HG03378 (cell line): ENCODE data around the gene WWTR1.

Experiments used
- ATAC-seq: cut with Tn5 transposase; IDR thresholded peaks from one replicate; pipeline ENCODE4 v1.9.1; 2021; ENCODE audit warnings: mild to moderate bottlenecking, moderate library complexity; ENCODE audit not compliant: unreplicated experiment

WWTR1 gene

DNA sequence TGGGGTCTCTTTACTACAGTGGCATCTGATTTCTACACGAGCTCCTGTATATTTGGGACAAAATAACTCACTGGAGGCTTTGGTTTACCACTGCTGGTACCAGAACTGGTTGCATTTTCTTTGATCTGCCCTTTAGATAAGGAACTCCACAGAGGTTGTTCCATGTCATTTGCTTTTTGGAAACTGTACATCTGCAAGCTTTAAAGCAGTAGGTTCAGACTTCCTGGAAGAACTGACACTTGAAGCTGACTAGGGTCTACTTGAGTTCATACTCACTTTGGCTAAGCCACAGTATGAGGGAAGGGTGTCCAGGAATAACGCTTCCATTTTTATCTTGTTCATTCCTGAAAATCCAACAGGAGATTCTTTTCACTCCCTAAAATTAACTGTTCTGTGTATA is 86.4 kb downstream of the WWTR1 start:
- ATAC-seq, result no peak

- no peak for ATAC-seq
Observed at GRCh38 chr3:149570016-149570415, 87.8 kb downstream of the WWTR1 start.

DNA sequence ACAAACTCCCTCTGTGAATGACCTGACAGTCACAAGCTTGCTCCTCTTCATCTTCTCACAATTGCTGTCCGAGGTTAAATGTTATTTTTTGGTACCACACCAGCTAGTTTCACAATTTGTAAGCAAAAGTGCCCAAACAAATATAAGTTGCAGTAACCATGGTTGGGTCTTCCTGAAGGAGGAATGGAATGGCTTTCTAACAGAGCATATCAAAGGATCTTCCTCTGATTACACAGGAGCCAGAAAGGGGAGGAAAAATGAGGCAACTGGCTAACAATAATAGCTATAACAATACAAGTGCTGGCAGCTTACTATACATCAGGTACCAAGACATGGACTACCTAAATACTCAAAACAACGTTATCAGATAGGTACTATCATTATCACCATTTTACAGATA is 90.4 kb downstream of the WWTR1 start:
- ATAC-seq, result no peak

- no peak for ATAC-seq
Observed at GRCh38 chr3:149566292-149566975, 91.4 kb downstream of the WWTR1 start.

GRCh38 chr3:149564079-149564478 is 93.7 kb downstream of the WWTR1 start:
- no peak for ATAC-seq

DNA sequence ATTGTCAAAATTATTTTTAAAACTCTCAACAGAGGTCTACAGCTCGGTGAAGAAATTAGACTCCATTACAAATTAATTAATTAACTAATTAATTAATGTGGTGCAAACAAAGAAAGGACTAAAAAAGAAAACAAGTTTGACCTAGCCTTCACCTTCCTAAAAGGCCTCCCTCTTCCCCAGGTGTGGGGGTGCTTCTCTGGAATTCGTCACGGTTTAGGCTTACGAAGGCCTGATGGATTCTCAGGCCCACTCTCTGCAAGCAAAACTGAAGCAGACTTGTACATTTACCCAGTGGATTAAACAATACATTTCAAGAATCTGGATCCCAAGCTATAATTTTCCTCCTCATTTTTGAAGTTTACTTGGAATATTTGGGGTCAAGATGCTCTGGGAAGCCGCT is 94.7 kb downstream of the WWTR1 start:
- no peak for ATAC-seq

DNA sequence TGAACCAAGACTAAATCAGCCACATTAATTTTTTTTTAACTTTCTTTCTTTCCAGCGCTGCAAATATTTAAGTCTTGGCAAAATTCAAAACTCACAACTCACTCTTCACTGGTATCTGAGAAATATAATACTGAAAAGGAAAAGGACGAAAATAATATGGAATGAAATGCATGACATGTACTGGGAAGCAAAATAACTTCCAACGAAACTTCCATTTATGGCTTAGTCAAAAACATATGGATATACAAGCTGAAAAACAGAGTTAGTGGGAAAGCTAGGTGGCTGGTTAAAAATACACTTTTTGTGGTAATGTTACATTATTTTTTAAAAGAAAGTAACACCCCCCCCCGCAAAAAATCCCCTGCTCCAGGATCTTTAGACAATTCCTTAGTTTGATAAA is 97.2 kb downstream of the WWTR1 start:
- no peak for ATAC-seq

DNA sequence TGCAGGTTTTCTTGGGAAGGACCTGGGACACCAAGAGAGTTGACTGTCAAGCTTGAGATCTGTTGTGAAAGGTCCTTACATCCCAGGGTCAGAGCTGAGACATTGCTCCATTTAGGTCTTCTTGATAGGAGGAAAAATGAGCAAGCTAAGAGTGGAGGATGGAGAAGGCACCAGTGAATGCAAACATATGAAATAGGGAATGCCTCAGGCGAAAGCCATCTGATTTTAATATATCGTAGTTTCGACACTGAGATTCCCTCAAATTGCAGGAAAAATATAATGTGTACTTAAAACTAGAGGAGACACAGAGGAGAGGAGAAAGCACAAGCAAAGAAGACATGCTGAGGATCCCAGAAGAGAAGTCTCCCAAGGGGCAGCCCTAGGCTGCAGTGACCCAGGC is 97.8 kb downstream of the WWTR1 start:
- no peak for ATAC-seq

DNA sequence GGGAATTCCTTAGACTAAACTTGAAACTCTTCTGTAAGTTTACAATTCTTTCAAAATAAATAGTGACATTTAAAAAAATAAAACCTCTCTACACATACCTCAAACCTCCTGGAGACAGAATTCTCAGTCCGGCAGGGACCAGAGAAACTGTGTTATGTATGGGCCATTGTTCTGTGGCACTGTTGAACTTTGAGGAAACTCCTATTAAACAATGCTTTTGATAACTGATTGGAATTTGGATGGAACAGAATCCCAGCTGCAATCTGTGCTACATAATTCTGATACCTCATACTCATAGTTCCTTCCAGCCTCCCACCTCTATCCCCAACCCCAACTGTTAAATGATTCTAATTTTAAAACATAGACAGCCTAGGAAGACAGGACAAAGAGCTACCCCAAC is 98.3 kb downstream of the WWTR1 start:
- ATAC-seq, result no peak

- no peak for ATAC-seq
Observed at GRCh38 chr3:149555927-149556326, 101.9 kb downstream of the WWTR1 start.

DNA sequence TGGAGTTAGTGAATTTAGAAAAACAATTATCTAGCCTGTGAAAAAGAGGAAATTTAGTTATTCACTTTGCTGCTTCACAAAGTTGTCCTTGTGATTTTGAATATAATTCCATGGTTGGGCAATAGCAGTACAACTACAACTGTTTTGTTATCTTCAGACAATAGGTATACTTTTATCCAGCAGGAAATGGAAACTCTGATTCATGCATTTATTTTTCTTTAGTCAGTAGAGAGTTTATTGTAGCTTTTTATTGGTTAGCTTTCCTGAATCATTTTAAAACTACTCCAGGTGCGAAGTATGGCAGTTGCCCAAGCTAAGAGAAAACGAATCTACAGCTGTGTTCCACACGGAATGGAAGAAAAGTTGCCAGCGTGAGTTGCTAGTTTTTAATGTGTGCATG is 103.0 kb downstream of the WWTR1 start:
- no peak for ATAC-seq

GRCh38 chr3:149553781-149554451 is 103.9 kb downstream of the WWTR1 start:
- no peak for ATAC-seq

- ATAC-seq, result no peak
Observed at GRCh38 chr3:149552700-149553099, 105.1 kb downstream of the WWTR1 start.

- ATAC-seq, result no peak
Observed at GRCh38 chr3:149551500-149551899, 106.3 kb downstream of the WWTR1 start.

DNA sequence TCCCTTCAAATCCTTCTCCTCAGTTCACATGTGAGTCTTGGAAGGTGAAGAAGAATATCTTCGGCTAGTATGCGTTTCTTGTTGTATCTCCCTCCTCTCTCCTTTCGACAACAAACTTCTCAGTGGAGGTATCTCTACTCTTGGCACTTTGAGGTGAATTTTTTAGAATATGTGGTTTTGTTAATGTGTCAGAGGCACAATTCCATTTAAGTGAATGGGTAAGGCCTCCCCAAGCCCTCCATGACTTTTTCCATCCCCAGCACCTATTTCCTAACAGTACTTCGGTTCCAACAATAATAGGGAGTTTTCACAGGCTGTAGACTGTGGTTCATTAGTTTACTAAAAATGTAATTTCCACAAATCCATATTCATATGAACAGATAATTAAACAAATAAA is 109.2 kb downstream of the WWTR1 start:
- ATAC-seq, result no peak

- ATAC-seq, result no peak
Observed at GRCh38 chr3:149547954-149548668, 109.7 kb downstream of the WWTR1 start.

- no peak for ATAC-seq
Observed at GRCh38 chr3:149547413-149547812, 110.4 kb downstream of the WWTR1 start.

- no peak for ATAC-seq
Observed at GRCh38 chr3:149545049-149545448, 112.8 kb downstream of the WWTR1 start.

DNA sequence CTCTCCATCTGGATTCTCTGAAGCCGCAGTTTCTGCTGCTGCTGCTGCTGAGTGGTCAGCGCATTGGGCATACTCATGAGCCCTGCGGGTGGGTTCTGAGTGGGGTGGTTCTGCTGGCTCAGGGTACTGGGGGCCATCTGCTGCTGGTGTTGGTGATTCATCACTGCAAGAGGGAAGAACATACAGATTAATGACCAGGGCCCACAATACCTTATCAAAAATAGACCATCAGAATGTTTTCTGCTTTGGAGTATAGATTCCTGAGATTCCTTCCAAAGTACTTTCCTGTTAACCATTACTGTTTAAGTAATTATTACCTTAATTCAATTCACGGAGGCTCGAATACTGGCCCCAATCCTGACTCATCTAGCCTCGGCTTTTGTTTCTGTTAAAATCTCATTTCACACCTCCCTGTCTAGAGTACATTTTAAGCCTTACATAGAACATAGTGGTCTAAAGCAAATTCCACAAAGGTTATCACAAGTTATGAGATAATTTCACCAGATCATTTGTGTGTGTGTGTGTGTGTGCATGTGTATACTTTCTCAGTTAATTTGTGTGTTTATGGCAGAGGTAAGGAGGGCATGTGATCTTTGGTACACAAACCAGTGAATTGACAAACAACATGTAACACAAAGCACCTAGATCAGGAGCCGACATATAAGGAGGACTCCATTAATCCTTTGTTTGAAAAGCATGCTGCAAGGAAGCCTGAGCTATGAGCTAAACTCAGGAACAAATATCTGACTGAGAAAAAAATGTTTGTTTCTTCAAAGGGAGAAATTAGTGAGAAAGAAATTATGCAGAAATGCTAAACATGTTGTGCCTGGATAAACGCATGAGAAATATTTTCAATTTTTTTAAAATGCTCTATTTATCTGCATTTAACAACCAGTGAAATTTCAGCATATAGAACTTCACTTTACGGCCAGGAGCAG is 115.2 kb downstream of the WWTR1 start:
- no peak for ATAC-seq

GRCh38 chr3:149541091-149541491 is 116.7 kb downstream of the WWTR1 start:
- no peak for ATAC-seq

DNA sequence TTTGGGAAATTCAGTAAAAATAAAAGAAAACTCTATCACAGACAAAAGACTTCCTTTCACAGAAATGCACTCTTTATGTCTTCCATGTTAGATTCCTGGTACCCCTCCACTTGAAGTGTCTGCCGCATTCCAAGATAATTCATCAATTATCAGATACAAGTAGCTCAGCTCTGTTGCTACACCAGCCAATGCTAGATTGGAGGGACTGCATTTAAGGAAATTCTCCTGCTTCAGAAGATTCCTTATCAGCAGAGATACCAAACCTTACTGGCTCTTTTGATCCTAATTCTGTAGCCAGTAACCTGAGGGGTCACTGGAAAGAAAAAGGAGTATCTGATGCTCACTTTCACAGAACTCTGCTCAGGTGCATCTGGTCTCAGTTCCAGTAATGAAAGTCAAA is 119.5 kb downstream of the WWTR1 start:
- ATAC-seq, result no peak
